Osteocyte (in vitro differentiated cells): ENCODE measurements around the gene SHISA9. TPM values are rescaled to one million over a fixed set of nuclear protein-coding genes. Genes with fewer than 3 reads are reported as not detected.

ENCODE experiments used
- DNase-seq: peaks from one replicate; pipeline ENCODE4 v3.0.0; 2021; ENCODE audit warnings: mixed read lengths; ENCODE audit not compliant: unreplicated experiment; ENCODE audit errors: extremely low spot score
- H3K27ac Mint-ChIP-seq: one replicate; pipeline ENCODE4 v1.8.0; 2021; ENCODE audit warnings: mild to moderate bottlenecking, mixed read lengths; ENCODE audit not compliant: unreplicated experiment
- H3K27me3 Mint-ChIP-seq: one replicate; pipeline ENCODE4 v1.8.0; 2021; ENCODE audit warnings: mixed read lengths; ENCODE audit not compliant: unreplicated experiment
- H3K36me3 Mint-ChIP-seq: one replicate; pipeline ENCODE4 v1.8.0; 2021; ENCODE audit warnings: mixed read lengths; ENCODE audit not compliant: unreplicated experiment
- H3K4me1 Mint-ChIP-seq: one replicate; pipeline ENCODE4 v1.8.0; 2021; ENCODE audit warnings: mixed read lengths; ENCODE audit not compliant: unreplicated experiment
- H3K4me3 Mint-ChIP-seq: one replicate; pipeline ENCODE4 v1.8.0; 2021; ENCODE audit warnings: mild to moderate bottlenecking, moderate library complexity, mixed read lengths; ENCODE audit not compliant: unreplicated experiment
- H3K9me3 Mint-ChIP-seq: one replicate; pipeline ENCODE4 v1.8.0; 2021; ENCODE audit warnings: mixed read lengths; ENCODE audit not compliant: unreplicated experiment
- total RNA-seq: library from RNA; stranded (reverse); gene quantifications from 2 replicates; pipeline ENCODE4 v1.2.1, GENCODE V29; 2021
- TF ChIP-seq, protein P1 (sequence below): fragments of 200-600 bp; sonication (generic); IDR thresholded peaks from 2 replicates; pipeline ENCODE4 v1.5.0; 2021; ENCODE audit warnings: antibody characterized with exemption, mild to moderate bottlenecking, moderate library complexity

SHISA9 gene
- total RNA-seq, 1 donor from 2014 or later, result not detected

DNA sequence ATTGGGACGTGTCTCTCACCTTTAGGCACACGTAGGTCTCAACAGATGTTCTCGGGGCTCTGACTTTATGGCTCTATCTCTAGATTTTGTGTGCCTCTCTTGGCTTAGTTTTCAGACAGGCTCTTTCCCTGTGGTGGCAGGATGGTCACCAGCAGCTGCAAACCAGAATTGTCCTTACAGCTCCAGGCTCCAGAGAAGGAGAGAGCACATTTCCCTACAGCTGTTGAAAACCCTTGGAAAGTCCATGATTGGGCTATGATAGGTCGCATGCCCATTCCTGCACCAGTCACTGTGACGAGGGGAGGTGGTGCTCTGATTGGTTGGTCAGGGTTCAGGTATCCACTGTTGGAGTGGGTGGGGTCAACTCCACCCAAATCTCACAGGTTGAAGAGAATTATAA, 41.5 kb downstream of the SHISA9 start:
- Mint-ChIP-seq H3K36me3 (no peaks in the 10 kb centered on the region), H3K4me1 (no peaks in the 10 kb centered on the region), H3K27me3 (no peaks in the 10 kb centered on the region), H3K4me3 (no peak overlapping the region), H3K9me3 (peaks cover 30% of the 10 kb centered on the region), H3K27ac (no peak overlapping the region)
- TF ChIP-seq, protein P1, sequence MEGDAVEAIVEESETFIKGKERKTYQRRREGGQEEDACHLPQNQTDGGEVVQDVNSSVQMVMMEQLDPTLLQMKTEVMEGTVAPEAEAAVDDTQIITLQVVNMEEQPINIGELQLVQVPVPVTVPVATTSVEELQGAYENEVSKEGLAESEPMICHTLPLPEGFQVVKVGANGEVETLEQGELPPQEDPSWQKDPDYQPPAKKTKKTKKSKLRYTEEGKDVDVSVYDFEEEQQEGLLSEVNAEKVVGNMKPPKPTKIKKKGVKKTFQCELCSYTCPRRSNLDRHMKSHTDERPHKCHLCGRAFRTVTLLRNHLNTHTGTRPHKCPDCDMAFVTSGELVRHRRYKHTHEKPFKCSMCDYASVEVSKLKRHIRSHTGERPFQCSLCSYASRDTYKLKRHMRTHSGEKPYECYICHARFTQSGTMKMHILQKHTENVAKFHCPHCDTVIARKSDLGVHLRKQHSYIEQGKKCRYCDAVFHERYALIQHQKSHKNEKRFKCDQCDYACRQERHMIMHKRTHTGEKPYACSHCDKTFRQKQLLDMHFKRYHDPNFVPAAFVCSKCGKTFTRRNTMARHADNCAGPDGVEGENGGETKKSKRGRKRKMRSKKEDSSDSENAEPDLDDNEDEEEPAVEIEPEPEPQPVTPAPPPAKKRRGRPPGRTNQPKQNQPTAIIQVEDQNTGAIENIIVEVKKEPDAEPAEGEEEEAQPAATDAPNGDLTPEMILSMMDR, result no peak
- no peak for DNase-seq

DNA sequence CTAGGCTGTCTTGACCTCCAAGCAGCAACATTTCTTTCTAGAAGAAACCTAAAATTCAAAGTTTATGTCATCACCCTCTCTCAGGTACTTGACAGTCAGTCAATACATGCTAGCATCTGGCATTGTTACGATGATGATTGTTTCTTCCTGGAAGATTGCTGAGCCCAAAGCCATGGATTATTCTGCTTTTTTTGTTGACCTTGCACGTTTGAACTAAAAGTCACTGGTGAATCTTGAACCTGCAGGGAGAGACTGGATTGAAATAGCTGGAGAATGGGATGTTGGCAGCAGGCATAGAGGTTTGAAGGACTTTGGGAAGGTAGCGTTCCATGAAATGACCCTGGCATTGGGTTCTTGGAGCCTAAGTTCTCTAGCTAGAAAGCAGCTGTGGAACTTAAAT, 42.9 kb downstream of the SHISA9 start:
- no peaks in the 10 kb centered on the region for H3K4me1 Mint-ChIP-seq
- DNase-seq, result no peak
- peaks cover 27% of the 10 kb centered on the region for H3K9me3 Mint-ChIP-seq
- H3K27ac Mint-ChIP-seq, result no peak overlapping the region
- TF ChIP-seq, protein P1, result no peak
- H3K27me3 Mint-ChIP-seq, result no peaks in the 10 kb centered on the region
- no peak overlapping the region for H3K4me3 Mint-ChIP-seq
- no peaks in the 10 kb centered on the region for H3K36me3 Mint-ChIP-seq

DNA sequence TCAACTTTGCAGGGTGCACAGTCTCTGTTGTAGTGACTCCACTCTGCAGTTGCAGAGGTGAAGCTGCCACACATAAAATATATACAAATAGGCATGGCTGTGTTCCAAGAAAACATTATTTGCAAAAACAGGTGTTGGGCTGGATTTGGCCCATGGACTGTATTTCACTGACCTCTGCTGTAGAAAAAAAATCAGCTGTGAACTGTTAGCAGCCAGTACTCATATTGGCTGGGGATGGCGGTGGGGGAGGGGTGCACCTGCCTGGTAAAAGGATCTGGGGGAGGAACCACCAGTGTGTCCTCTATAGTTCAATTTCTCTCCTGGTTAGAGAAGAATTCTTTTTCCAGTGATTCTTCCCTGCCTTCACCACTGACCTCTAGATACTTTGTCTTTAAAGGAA, 50.0 kb downstream of the SHISA9 start:
- H3K27me3 Mint-ChIP-seq, result no peaks in the 10 kb centered on the region
- TF ChIP-seq, protein P1, result no peak
- peaks cover 36% of the 10 kb centered on the region for H3K9me3 Mint-ChIP-seq
- no peaks in the 10 kb centered on the region for H3K4me1 Mint-ChIP-seq
- no peak for DNase-seq
- H3K36me3 Mint-ChIP-seq, result no peaks in the 10 kb centered on the region
- no peak overlapping the region for H3K27ac Mint-ChIP-seq
- H3K4me3 Mint-ChIP-seq, result no peak overlapping the region

DNA sequence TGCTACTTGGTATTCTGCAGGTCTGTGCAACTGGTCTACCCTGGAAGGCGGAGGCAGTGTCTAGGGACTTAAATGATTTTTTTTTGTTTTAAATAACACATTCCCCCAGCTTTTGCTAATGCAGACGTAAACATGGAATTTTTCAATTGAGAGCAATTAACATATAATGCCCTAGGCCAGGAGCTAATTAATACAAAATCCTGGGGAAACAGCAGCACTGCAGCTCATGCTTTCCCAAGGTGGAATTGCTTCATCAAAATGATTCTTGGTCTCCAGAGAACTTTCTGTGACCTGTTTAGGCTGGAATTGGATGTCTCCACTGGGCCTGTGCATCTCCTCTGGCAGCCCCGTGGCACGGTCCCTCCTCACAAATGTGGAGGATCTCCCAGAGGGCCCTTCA, 50.6 kb downstream of the SHISA9 start:
- H3K27ac Mint-ChIP-seq, result no peak overlapping the region
- H3K36me3 Mint-ChIP-seq, result no peaks in the 10 kb centered on the region
- TF ChIP-seq, protein P1, result no peak
- H3K4me1 Mint-ChIP-seq, result no peaks in the 10 kb centered on the region
- H3K4me3 Mint-ChIP-seq, result no peak overlapping the region
- DNase-seq, result no peak
- no peaks in the 10 kb centered on the region for H3K27me3 Mint-ChIP-seq
- H3K9me3 Mint-ChIP-seq, result peaks cover 35% of the 10 kb centered on the region

DNA sequence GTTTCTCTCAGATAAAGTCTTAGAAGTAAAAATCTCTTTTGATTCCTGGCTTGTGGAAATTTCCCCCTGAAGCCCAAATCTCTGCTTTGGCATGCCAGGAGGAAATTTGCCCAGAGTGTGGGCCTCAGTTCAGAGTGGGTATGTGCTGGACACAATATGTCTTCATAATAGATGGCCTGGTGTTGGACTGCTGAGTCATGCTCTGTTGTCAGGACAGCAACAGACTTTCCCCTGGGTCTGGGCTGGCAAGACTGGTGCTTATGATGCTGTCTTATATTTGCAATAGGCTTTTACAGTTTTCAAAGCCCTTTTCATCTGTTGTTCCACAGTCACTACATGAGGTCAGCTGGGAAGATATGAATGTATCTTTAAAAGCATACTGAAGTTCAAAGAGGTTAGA, 57.0 kb downstream of the SHISA9 start:
- peaks cover 33% of the 10 kb centered on the region for H3K9me3 Mint-ChIP-seq
- H3K4me1 Mint-ChIP-seq, result no peaks in the 10 kb centered on the region
- no peak overlapping the region for H3K4me3 Mint-ChIP-seq

More for the DNA sequence above, 57.0 kb downstream of the SHISA9 start:
- TF ChIP-seq, protein P1, result no peak
- DNase-seq, result no peak
- no peaks in the 10 kb centered on the region for H3K27me3 Mint-ChIP-seq
- no peaks in the 10 kb centered on the region for H3K36me3 Mint-ChIP-seq
- no peak overlapping the region for H3K27ac Mint-ChIP-seq
